Naive thymus-derived CD4-positive, alpha-beta T cell (primary cell): ENCODE data around the gene DAPK3. TPM values are rescaled to one million over a fixed set of nuclear protein-coding genes. Genes with fewer than 3 reads are reported as not detected.

Experiments
- ATAC-seq: fragments of 150-1000 bp; cut with Tn5 transposase; 2 replicates; pipeline ENCODE4 v1.10.0; 2021; ENCODE audit warnings: mild to moderate bottlenecking, moderate library complexity
- CTCF ChIA-PET: fragments of 350-600 bp; sonication (Branson Sonifier 250); formaldehyde crosslinking; loops from one replicate; lab custom pipeline; 2021; ENCODE audit warnings: antibody characterized with exemption; lab: Charles Lee
- POLR2A ChIA-PET: fragments of 350-600 bp; sonication (Branson Sonifier 250); formaldehyde crosslinking; loops from one replicate; lab custom pipeline; 2021; ENCODE audit warnings: antibody characterized with exemption, inconsistent platforms; lab: Charles Lee
- DNase-seq, 9 donors: peaks; one replicate each; pipeline versions ENCODE4 v3.0.0 to v3.0.0-alpha.2; 2020 to 2022; ENCODE audit warnings: mixed read lengths in 1 of 9
- H3K27ac ChIP-seq: one replicate; pipeline ENCODE4 v1.7.0; 2013; ENCODE audit warnings: mild to moderate bottlenecking, low read depth, low read length, moderate library complexity
- H3K27me3 ChIP-seq, 2 donors: one replicate each; pipeline ENCODE4 v1.7.0; 2013; ENCODE audit warnings: low read length in 2 of 2, mild to moderate bottlenecking in 2 of 2, moderate library complexity in 2 of 2; ENCODE audit not compliant: control insufficient read depth in 2 of 2, insufficient read depth in 2 of 2
- H3K36me3 ChIP-seq, 3 experiments: 1 replicate in 2 of 3; 2 replicates in 1 of 3; pipeline ENCODE4 v1.7.0; 2013; ENCODE audit warnings: low read length in 3 of 3, mild to moderate bottlenecking in 3 of 3, moderate library complexity in 1 of 3; ENCODE audit not compliant: insufficient read depth in 3 of 3, control insufficient read depth in 2 of 3
- H3K4me1 ChIP-seq, 2 donors: one replicate each; pipeline ENCODE4 v1.7.0; 2013; ENCODE audit warnings: low read length in 2 of 2, mild to moderate bottlenecking in 2 of 2, moderate library complexity in 1 of 2; ENCODE audit not compliant: control insufficient read depth in 2 of 2, insufficient read depth in 2 of 2
- H3K4me3 ChIP-seq: 2 replicates; pipeline ENCODE4 v1.7.0; 2013; ENCODE audit warnings: mild to moderate bottlenecking, low read length
- H3K9me3 ChIP-seq, 3 experiments: 1 replicate in 2 of 3; 2 replicates in 1 of 3; pipeline ENCODE4 v1.7.0; 2013; ENCODE audit warnings: low read length in 3 of 3; ENCODE audit not compliant: control insufficient read depth in 2 of 3
- H3K27ac Mint-ChIP-seq, 9 donors: one replicate each; pipeline ENCODE4 v1.8.0; 2020 to 2022; ENCODE audit warnings: mixed read lengths in 9 of 9, mild to moderate bottlenecking in 8 of 9, moderate library complexity in 5 of 9, inconsistent platforms in 2 of 9
- H3K27me3 Mint-ChIP-seq, 5 donors: one replicate each; pipeline ENCODE4 v1.8.0; 2021 to 2022; ENCODE audit warnings: mixed read lengths in 5 of 5, mild to moderate bottlenecking in 1 of 5
- H3K36me3 Mint-ChIP-seq, 5 donors: one replicate each; pipeline ENCODE4 v1.8.0; 2020 to 2022; ENCODE audit warnings: mixed read lengths in 5 of 5, mild to moderate bottlenecking in 3 of 5, inconsistent platforms in 1 of 5
- H3K4me1 Mint-ChIP-seq, 7 donors: one replicate each; pipeline ENCODE4 v1.8.0; 2020 to 2022; ENCODE audit warnings: mixed read lengths in 7 of 7, mild to moderate bottlenecking in 3 of 7, inconsistent platforms in 1 of 7
- H3K4me3 Mint-ChIP-seq, 10 donors: one replicate each; pipeline ENCODE4 v1.8.0; 2020 to 2022; ENCODE audit warnings: mild to moderate bottlenecking in 10 of 10, mixed read lengths in 10 of 10, moderate library complexity in 6 of 10, inconsistent platforms in 2 of 10
- H3K9me3 Mint-ChIP-seq, 11 donors: one replicate each; pipeline ENCODE4 v1.8.0; 2020 to 2022; ENCODE audit warnings: mixed read lengths in 11 of 11, mild to moderate bottlenecking in 4 of 11, inconsistent platforms in 1 of 11, moderate library complexity in 1 of 11
- intact Hi-C, 2 donors: fragments of 100-400 bp; cut with micrococcal nuclease; formaldehyde crosslinking; loops; one replicate each; pipeline ENCODE4 v1.15.1; 2023
- polyA plus RNA-seq, 2 donors: library from polyadenylated mRNA; unstranded; fragments of 300-500 nt; fragmentation: Illumina TruSeq; gene quantifications; one replicate each; pipeline ENCODE4 v1.2.3, GENCODE V29; 2021
- total RNA-seq, 6 experiments: library from RNA in 5 of 6; stranded (reverse) in 5 of 6; gene quantifications; 1 replicate in 5 of 6; 2 replicates in 1 of 6; pipeline ENCODE4 v1.2.3 and lab custom pipeline; 2021 to 2026

The DAPK3 gene
- total and polyA plus RNA-seq, 7 experiments from 2014 or later, result 18.2 to 40.3 (median 33.9) TPM

DNA sequence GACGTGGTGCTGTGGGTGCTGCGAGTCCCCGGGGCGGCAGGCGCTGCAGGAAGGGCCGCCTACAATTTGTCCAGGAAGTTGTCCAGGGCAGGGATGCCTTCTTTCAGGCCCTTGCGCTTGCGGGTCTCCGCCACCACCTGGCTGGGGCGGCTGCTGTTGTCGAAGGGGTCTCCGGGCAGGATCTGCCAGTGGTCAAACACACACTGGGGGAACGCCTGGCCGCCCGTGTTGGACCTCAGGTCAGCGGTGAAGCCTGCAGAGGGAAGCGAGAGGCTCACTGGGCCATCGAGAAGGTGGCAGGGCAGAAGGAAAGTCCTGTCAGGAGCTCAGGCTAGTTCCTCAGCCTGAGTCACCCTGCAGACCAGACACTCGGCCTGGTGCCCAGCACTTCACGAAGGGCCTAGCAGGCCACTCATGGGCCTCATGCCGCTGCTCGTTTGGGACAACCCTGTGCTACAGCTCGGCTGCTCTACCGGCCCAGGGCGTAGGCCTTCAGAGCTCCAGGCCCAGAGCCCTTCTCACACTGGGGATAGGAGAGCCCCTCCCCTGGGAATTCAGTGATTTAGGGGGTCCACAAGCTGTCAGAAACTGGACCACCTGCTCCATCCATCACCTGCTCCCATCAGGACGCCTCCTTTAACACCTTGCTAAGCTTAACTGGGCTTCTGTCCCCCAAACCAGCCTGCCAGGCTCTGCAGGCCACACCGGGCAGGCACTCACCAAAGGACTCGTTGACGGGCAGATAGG, 5.8 kb upstream of the DAPK3 start:
- Mint-ChIP-seq H3K36me3 (peaks cover 0 to 21% (median 5%) of the 10 kb centered on the region in 5 donors), H3K9me3 (no peaks in the 10 kb centered on the region), H3K4me3 (peak overlapping the region in 2 of 10 donors; percentile 3 to 10), H3K27me3 (no peaks in the 10 kb centered on the region), H3K4me1 (peaks cover 0 to 15% (median 4%) of the 10 kb centered on the region in 7 donors), H3K27ac (peak overlapping the region in 3 of 9 donors; percentile 28 to 56 (median 41))
- POLR2A ChIA-PET, result interaction anchor here (1.6 kb wide), 1 partner anchor 9 kb away, joined by 6 read pairs; the partner anchor contains the start of gene EEF2
- no peaks in the 10 kb centered on the region for H3K27me3 ChIP-seq
- DNase-seq (peak in 1 of 9 donors; percentile 9), ATAC-seq (peak; percentile 10)
- H3K36me3 ChIP-seq, result peaks cover 27 to 64% (median 37%) of the 10 kb centered on the region in 3 experiments
- intact Hi-C loops, result no loop called here
- CTCF ChIA-PET, result no interaction called here
- H3K4me3 ChIP-seq, result no peak overlapping the region
- H3K27ac ChIP-seq, result no peak overlapping the region
- no peaks in the 10 kb centered on the region for H3K4me1 ChIP-seq
- H3K9me3 ChIP-seq, result no peaks in the 10 kb centered on the region

DNA sequence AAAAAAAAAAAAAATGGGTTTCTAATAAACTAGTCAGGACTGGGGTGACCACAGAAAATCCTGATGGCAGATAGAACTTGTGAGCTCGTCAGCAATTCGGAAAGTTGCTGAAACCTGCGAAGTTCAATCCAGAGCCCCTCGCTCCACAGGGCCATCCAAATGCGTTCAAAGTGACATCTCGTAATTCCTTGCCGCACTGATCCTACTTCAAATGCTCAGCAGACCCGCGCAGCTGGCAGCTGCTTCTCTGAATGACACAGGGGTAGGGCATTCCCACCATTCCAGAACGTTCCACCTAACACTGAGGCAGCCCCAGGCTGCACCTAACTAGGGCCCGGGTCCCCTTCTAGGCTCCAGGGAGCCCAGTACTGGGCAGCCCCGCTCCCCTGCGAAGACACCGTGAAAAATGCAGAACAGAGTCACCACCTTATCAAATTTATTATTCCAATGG, 4.8 kb upstream of the DAPK3 start:
- Mint-ChIP-seq H3K4me3 (no peak overlapping the region), H3K9me3 (no peaks in the 10 kb centered on the region), H3K4me1 (peaks cover 0 to 13% (median 8%) of the 10 kb centered on the region in 7 donors), H3K36me3 (peaks cover 0 to 16% (median 5%) of the 10 kb centered on the region in 5 donors), H3K27ac (peak overlapping the region in 2 of 9 donors; percentile 5 to 43), H3K27me3 (no peaks in the 10 kb centered on the region)
- POLR2A ChIA-PET, result interaction anchor here (0.6 to 1.2 kb wide), 5 partner anchors 9 to 1536 kb away, joined by 3 to 15 read pairs (median 5); partner anchors contain the start of gene EEF2
- no peak for ATAC-seq
- Histone ChIP-seq H3K4me1 (peaks cover 0 to 4% of the 10 kb centered on the region in 2 donors), H3K27ac (no peak overlapping the region), H3K27me3 (no peaks in the 10 kb centered on the region), H3K4me3 (no peak overlapping the region), H3K9me3 (no peaks in the 10 kb centered on the region), H3K36me3 (peaks cover 18 to 56% (median 27%) of the 10 kb centered on the region in 3 experiments)
- CTCF ChIA-PET, result interaction anchor here (1.0 kb wide), 1 partner anchor 10 kb away, joined by 6 read pairs; no protein-coding TSS in a partner anchor
- DNase-seq, result peak in 1 of 9 donors; percentile 34
- intact Hi-C loops, result no loop called here

DNA sequence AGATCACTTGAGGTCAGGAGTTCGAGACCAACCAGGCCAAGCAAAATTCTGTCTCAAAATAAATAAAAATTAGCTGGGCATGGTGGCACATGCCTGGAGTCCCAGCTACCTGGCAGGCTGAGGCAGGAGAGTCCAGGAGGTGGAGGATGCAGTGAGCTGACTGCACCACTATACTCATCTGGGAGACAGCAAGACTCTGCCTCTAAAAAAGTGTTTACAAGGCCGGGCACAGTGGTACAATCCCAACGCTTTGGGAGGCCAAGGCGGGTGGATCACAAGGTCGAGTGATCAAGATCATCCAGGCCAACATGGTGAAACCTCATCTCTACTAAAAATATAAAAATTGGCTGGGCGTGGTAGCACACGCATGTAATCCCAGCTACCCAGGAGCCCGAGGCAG, 4.2 kb upstream of the DAPK3 start:
- CTCF ChIA-PET, result interaction anchor here (1.0 kb wide), 1 partner anchor 11 kb away, joined by 6 read pairs; no protein-coding TSS in a partner anchor
- intact Hi-C loops, result no loop called here
- Mint-ChIP-seq H3K27me3 (no peaks in the 10 kb centered on the region), H3K4me3 (no peak overlapping the region), H3K36me3 (peaks cover 0 to 17% (median 5%) of the 10 kb centered on the region in 5 donors), H3K9me3 (no peaks in the 10 kb centered on the region), H3K4me1 (peaks cover 4 to 18% (median 12%) of the 10 kb centered on the region in 7 donors), H3K27ac (no peak overlapping the region)
- no peaks in the 10 kb centered on the region for H3K27me3 ChIP-seq
- no peak overlapping the region for H3K27ac ChIP-seq
- no peak overlapping the region for H3K4me3 ChIP-seq
- H3K36me3 ChIP-seq, result peaks cover 13 to 53% (median 24%) of the 10 kb centered on the region in 3 experiments
- POLR2A ChIA-PET, result interaction anchor here (0.6 to 1.2 kb wide), 5 partner anchors 9 to 1535 kb away, joined by 3 to 15 read pairs (median 5); partner anchors contain the start of gene EEF2
- H3K9me3 ChIP-seq, result no peaks in the 10 kb centered on the region
- ATAC-seq (no peak), DNase-seq (peak in 1 of 9 donors; percentile 10)
- H3K4me1 ChIP-seq, result peaks cover 2 to 8% of the 10 kb centered on the region in 2 donors

DNA sequence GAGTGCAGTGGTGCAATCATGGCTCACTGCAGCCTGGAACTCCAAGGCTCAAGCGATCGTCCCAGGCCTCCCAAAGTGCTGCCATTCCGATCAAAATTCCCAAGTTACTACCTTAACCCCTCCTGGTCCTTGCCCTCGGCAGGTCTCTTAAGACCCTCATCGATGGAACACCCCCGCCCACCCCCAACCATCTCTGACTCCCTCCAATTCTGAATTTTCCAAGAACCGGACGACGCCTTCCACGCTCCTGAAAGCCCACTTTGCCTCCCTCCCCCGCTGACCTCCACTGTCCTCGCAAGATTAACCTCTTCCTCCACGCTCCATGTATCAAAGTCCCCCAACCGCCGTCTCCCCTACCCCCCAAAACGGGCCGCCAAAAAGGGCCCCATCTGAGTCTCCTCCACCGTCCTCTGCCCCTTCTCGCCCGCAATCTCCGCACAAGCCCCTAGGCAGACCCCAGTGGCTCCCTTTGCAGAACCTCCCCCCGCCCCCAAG, 539 bp downstream of the DAPK3 start:
- intact Hi-C loops, result no loop called here
- no peaks in the 10 kb centered on the region for H3K27me3 ChIP-seq

DNA sequence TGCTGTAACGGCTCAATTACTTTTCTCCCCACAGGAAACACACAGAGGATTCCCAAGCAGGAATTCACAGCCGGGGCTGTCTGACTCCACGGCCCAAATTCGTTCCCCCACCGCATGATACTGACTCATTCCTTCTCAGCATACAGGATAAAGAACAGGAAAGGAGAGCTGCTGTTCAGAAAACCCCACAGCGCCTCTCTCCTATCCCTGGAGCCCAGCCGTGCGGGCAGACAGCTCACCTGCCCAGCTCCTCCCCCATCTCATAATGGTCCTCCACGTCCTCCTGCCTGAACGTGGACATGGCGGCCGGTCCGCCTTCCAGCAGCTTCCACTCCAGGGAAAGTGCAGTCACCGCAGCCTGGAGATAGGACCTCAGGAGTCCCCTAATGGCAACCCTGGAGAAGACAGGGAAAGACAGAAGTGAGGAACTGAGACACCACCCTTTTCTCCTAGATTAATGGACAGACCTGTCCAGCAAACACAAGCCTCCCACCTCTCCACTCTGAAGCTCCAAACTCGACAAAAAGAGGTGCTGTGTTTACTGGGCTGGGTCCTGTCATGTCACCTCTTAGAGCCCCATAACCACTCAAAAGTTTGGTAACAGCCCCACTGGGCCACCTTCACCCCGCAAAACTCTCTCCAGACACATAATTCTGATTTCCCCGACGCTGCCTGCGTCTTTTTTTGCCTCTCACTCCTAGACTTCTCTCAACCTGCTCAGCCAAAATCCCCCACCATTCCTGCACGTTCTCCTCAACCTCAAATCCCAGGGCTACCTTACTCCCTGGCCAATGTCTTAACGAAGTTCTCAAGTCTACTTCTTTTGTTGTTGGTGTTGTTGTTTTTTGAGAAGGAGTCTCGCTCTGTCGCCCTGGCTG, 1.2 kb downstream of the DAPK3 start:
- H3K4me3 ChIP-seq, result peak overlapping the region; percentile 90
- Mint-ChIP-seq H3K27me3 (no peaks in the 10 kb centered on the region), H3K4me1 (peaks cover 13 to 34% (median 29%) of the 10 kb centered on the region in 7 donors), H3K4me3 (peak overlapping the region; percentile 64 to 98 (median 90)), H3K9me3 (no peaks in the 10 kb centered on the region), H3K27ac (peak overlapping the region; percentile 38 to 89 (median 83)), H3K36me3 (peaks cover 0 to 8% (median 4%) of the 10 kb centered on the region in 5 donors)
- intact Hi-C loops, result no loop called here
- no peaks in the 10 kb centered on the region for H3K9me3 ChIP-seq
- H3K36me3 ChIP-seq, result peaks cover 0 to 44% (median 0%) of the 10 kb centered on the region in 3 experiments
- peaks cover 13 to 16% of the 10 kb centered on the region in 2 donors for H3K4me1 ChIP-seq
- ChIA-PET CTCF (interaction anchor here (1.2 kb wide), 1 partner anchor 18 kb away, joined by 4 read pairs; no protein-coding TSS in a partner anchor), POLR2A (interaction anchor here (1.4 kb wide), 1 partner anchor 15 kb away, joined by 9 read pairs; the partner anchor contains the start of gene EEF2)
- H3K27me3 ChIP-seq, result no peaks in the 10 kb centered on the region
- ATAC-seq (no peak), DNase-seq (no peak)
- peak overlapping the region; percentile 90 for H3K27ac ChIP-seq

More for the DNA sequence above, 539 bp downstream of the DAPK3 start:
- Histone ChIP-seq H3K27ac (peak overlapping the region; percentile 90), H3K36me3 (peaks cover 0 to 41% (median 0%) of the 10 kb centered on the region in 3 experiments), H3K9me3 (no peaks in the 10 kb centered on the region), H3K4me1 (peaks cover 13 to 16% of the 10 kb centered on the region in 2 donors), H3K4me3 (peak overlapping the region; percentile 90)
- Mint-ChIP-seq H3K27ac (peak overlapping the region; percentile 38 to 89 (median 83)), H3K36me3 (peaks cover 0 to 8% (median 4%) of the 10 kb centered on the region in 5 donors), H3K27me3 (no peaks in the 10 kb centered on the region), H3K4me3 (peak overlapping the region; percentile 64 to 98 (median 90)), H3K9me3 (no peaks in the 10 kb centered on the region), H3K4me1 (peaks cover 13 to 34% (median 29%) of the 10 kb centered on the region in 7 donors)
- ChIA-PET CTCF (interaction anchor here (1.0 to 1.2 kb wide), 2 partner anchors 15 to 17 kb away, joined by 3 to 5 read pairs; partner anchors contain the start of gene EEF2), POLR2A (interaction anchor here (1.0 to 2.7 kb wide), 5 partner anchors 9 to 283 kb away, joined by 3 to 44 read pairs (median 8); partner anchors contain the start of gene EEF2)
- DNase-seq, result no peak
- ATAC-seq, result no peak
